ENCODE data around the gene ANKRD12.
"Not testable (repeated sequence)": the region's sequence is repeated elsewhere in the genome, so short reads cannot be mapped to it uniquely, and the experiment has no call there.

The ANKRD12 gene

GRCh38 chr18:9136315-9137155 lies at the start of gene ANKRD12:
Gene ANKRD12 (plus strand): TSS chr18:9136781. CDS start chr18:9182433, 45,652 bp downstream.
- DNase-seq (ENCODE audit: low read depth in 2 of 2) = peak; percentile 96 to 98

GRCh38 chr18:9087144-9087543 lies 49.4 kb upstream of the ANKRD12 start:
- DNase-seq (ENCODE audit: low read depth in 2 of 2) = no peak

GRCh38 chr18:9088252-9088651 lies 48.3 kb upstream of the ANKRD12 start:
- no peak for DNase-seq (ENCODE audit: low read depth in 2 of 2)

- not testable (repeated sequence) for DNase-seq (ENCODE audit: low read depth in 2 of 2)
Measured at GRCh38 chr18:9088727-9089126, 47.9 kb upstream of the ANKRD12 start.

- DNase-seq (ENCODE audit: low read depth in 2 of 2) = no peak
Measured at GRCh38 chr18:9090578-9090977, 46.0 kb upstream of the ANKRD12 start.

GRCh38 chr18:9091066-9091476 lies 45.5 kb upstream of the ANKRD12 start:
- DNase-seq (ENCODE audit: low read depth in 2 of 2) = no peak

GRCh38 chr18:9092665-9093064 lies 43.9 kb upstream of the ANKRD12 start:
- no peak for DNase-seq (ENCODE audit: low read depth in 2 of 2)

GRCh38 chr18:9093109-9093508 lies 43.5 kb upstream of the ANKRD12 start:
- DNase-seq (ENCODE audit: low read depth in 2 of 2) = not testable (repeated sequence)

GRCh38 chr18:9094307-9095226 lies 42.0 kb upstream of the ANKRD12 start:
- DNase-seq (ENCODE audit: low read depth in 2 of 2) = no peak

GRCh38 chr18:9095297-9096006 lies 41.1 kb upstream of the ANKRD12 start:
- DNase-seq (ENCODE audit: low read depth in 2 of 2) = no peak

- no peak for DNase-seq (ENCODE audit: low read depth in 2 of 2)
Measured at GRCh38 chr18:9096007-9096371, 40.6 kb upstream of the ANKRD12 start.

GRCh38 chr18:9096685-9097084 lies 39.9 kb upstream of the ANKRD12 start:
- no peak for DNase-seq (ENCODE audit: low read depth in 2 of 2)

- DNase-seq (ENCODE audit: low read depth in 2 of 2) = no peak
Measured at GRCh38 chr18:9097349-9097748, 39.2 kb upstream of the ANKRD12 start.

GRCh38 chr18:9100796-9101195 lies 35.8 kb upstream of the ANKRD12 start:
- no peak for DNase-seq (ENCODE audit: low read depth in 2 of 2)

GRCh38 chr18:9101730-9102507 lies 34.7 kb upstream of the ANKRD12 start:
- no peak for DNase-seq (ENCODE audit: low read depth in 2 of 2)

GRCh38 chr18:9102508-9103375 lies 33.8 kb upstream of the ANKRD12 start, which contains the start of gene NDUFV2:
Gene NDUFV2 (plus strand): TSS chr18:9102699. CDS start chr18:9102744, 45 bp downstream.
- DNase-seq (ENCODE audit: low read depth in 2 of 2) = peak; percentile 96 to 97

- no peak for DNase-seq (ENCODE audit: low read depth in 2 of 2)
Measured at GRCh38 chr18:9103376-9103873, 33.2 kb upstream of the ANKRD12 start.

- DNase-seq (ENCODE audit: low read depth in 2 of 2) = no peak
Measured at GRCh38 chr18:9104244-9104901, 32.2 kb upstream of the ANKRD12 start.

GRCh38 chr18:9105420-9105819 lies 31.2 kb upstream of the ANKRD12 start:
- no peak for DNase-seq (ENCODE audit: low read depth in 2 of 2)

Data from stimulated activated CD8-positive, alpha-beta memory T cell treated with anti-CD3 and anti-CD28 coated beads, Interleukin-7, amount 100 ng/mL, for 1 hour (primary cell).